ENCODE measurements around the gene BET1. TPM values are rescaled to one million over a fixed set of nuclear protein-coding genes. Genes with fewer than 3 reads are reported as not detected.

Gene BET1
- total and polyA plus RNA-seq, 12 donors, result 18.6 to 91.3 (median 37.9) TPM

DNA sequence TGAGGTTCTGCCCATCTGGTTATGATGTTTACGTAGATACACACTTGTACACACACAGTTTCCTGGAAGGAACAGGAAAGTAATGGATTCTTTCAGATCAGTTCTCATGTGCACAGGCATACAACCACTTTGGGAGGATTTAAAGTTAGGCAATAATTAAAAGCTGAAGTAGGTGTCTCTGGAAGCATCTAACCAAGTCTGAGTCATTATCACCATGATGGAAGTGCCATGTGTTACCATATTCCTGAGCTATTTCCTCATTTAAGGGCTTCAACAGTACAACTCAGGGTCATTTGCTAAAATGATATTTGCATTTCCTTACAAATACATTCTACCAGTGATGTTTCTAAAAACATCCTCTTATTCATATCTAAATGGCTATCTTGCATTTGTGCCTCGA lies 41.4 kb upstream of the BET1 start:
- intact Hi-C loops (cut with DNase I), result no loop called here
- no peak for TF ChIP-seq POLR2A (IDR thresholded peaks at IDR 0.05)
- TF ChIP-seq, protein P1, sequence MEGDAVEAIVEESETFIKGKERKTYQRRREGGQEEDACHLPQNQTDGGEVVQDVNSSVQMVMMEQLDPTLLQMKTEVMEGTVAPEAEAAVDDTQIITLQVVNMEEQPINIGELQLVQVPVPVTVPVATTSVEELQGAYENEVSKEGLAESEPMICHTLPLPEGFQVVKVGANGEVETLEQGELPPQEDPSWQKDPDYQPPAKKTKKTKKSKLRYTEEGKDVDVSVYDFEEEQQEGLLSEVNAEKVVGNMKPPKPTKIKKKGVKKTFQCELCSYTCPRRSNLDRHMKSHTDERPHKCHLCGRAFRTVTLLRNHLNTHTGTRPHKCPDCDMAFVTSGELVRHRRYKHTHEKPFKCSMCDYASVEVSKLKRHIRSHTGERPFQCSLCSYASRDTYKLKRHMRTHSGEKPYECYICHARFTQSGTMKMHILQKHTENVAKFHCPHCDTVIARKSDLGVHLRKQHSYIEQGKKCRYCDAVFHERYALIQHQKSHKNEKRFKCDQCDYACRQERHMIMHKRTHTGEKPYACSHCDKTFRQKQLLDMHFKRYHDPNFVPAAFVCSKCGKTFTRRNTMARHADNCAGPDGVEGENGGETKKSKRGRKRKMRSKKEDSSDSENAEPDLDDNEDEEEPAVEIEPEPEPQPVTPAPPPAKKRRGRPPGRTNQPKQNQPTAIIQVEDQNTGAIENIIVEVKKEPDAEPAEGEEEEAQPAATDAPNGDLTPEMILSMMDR (IDR thresholded peaks at IDR 0.05), result no peak
- DNase-seq, result no peak
- Histone ChIP-seq H3K4me1 (replicated peaks in 1 of 2) (no peaks in the 10 kb centered on the region), H3K36me3 (replicated peaks in 1 of 2) (no peaks in the 10 kb centered on the region), H3K9me3 (replicated peaks in 1 of 3) (no peaks in the 10 kb centered on the region), H3K27ac (no peak overlapping the region), H3K27me3 (no peaks in the 10 kb centered on the region), H3K4me3 (no peak overlapping the region)
- 41 to 89% (median 79%) methylated on average over 2 of the region's 2 CpGs for WGBS, 4 donors

- Histone ChIP-seq H3K9me3 (replicated peaks in 1 of 3) (no peaks in the 10 kb centered on the region), H3K4me1 (replicated peaks in 1 of 2) (no peaks in the 10 kb centered on the region), H3K4me3 (no peak overlapping the region), H3K27me3 (no peaks in the 10 kb centered on the region), H3K27ac (no peak overlapping the region), H3K36me3 (replicated peaks in 1 of 2) (no peaks in the 10 kb centered on the region)
- intact Hi-C loops (cut with DNase I), result no loop called here
- DNase-seq, result no peak
- TF ChIP-seq, protein P1 (IDR thresholded peaks at IDR 0.05), result no peak
Observed at GRCh38 chr7:94044806-94045205, 40.7 kb upstream of the BET1 start.

DNA sequence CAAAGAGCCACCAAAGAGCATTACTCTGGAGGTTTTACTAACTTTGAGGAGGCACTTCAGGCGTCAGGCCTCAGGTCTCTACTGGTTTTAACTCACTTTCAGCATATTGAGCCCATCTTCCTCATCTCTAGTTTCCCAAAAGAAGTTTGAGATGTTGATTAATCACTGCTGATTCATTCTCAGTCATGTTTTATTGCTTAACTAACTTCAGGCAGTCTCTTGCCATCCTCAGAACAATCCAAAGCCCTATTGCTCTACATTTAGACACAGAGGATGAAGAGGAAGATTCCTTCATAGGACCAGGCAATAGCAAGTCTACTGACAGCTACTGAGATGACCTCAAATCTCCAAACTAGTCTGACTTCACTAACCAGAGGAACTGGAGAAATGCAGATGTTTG lies 39.1 kb upstream of the BET1 start:
- Histone ChIP-seq H3K9me3 (replicated peaks in 1 of 3) (no peaks in the 10 kb centered on the region), H3K27ac (no peak overlapping the region), H3K36me3 (replicated peaks in 1 of 2) (no peaks in the 10 kb centered on the region), H3K27me3 (no peaks in the 10 kb centered on the region), H3K4me3 (no peak overlapping the region), H3K4me1 (replicated peaks in 1 of 2) (no peaks in the 10 kb centered on the region)
- TF ChIP-seq, protein P1 (IDR thresholded peaks at IDR 0.05), result no peak
- no peak for TF ChIP-seq POLR2A (IDR thresholded peaks at IDR 0.05)
- no peak for DNase-seq
- intact Hi-C loops (cut with DNase I), result no loop called here
- WGBS, 4 donors, result 63 to 83% (median 80%) methylated on average over 1 of the region's 1 CpG

- no peak overlapping the region for H3K27ac ChIP-seq
- 73 to 78% (median 78%) methylated on average over 3 of the region's 3 CpGs for WGBS, 4 donors
- TF ChIP-seq POLR2A (IDR thresholded peaks at IDR 0.05), result no peak
- TF ChIP-seq, protein P1 (IDR thresholded peaks at IDR 0.05), result no peak
- no peak overlapping the region for H3K4me3 ChIP-seq
- DNase-seq, result no peak
- intact Hi-C loops (cut with DNase I), result no loop called here
- no peaks in the 10 kb centered on the region for H3K4me1 ChIP-seq (replicated peaks in 1 of 2)
- H3K36me3 ChIP-seq (replicated peaks in 1 of 2), result no peaks in the 10 kb centered on the region
- no peaks in the 10 kb centered on the region for H3K27me3 ChIP-seq
- H3K9me3 ChIP-seq (replicated peaks in 1 of 3), result no peaks in the 10 kb centered on the region
Observed at GRCh38 chr7:94042381-94042780, 38.2 kb upstream of the BET1 start.
